HG03196 (cell line): ENCODE results near the gene STOML2.
"Not testable (repeated sequence)": the region's sequence is repeated elsewhere in the genome, so short reads cannot be mapped to it uniquely, and the experiment has no call there.

ENCODE experiments used
- ATAC-seq: cut with Tn5 transposase; IDR thresholded peaks from one replicate; pipeline ENCODE4 v1.9.1; 2021; ENCODE audit not compliant: unreplicated experiment

The STOML2 gene, protein sequence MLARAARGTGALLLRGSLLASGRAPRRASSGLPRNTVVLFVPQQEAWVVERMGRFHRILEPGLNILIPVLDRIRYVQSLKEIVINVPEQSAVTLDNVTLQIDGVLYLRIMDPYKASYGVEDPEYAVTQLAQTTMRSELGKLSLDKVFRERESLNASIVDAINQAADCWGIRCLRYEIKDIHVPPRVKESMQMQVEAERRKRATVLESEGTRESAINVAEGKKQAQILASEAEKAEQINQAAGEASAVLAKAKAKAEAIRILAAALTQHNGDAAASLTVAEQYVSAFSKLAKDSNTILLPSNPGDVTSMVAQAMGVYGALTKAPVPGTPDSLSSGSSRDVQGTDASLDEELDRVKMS

DNA sequence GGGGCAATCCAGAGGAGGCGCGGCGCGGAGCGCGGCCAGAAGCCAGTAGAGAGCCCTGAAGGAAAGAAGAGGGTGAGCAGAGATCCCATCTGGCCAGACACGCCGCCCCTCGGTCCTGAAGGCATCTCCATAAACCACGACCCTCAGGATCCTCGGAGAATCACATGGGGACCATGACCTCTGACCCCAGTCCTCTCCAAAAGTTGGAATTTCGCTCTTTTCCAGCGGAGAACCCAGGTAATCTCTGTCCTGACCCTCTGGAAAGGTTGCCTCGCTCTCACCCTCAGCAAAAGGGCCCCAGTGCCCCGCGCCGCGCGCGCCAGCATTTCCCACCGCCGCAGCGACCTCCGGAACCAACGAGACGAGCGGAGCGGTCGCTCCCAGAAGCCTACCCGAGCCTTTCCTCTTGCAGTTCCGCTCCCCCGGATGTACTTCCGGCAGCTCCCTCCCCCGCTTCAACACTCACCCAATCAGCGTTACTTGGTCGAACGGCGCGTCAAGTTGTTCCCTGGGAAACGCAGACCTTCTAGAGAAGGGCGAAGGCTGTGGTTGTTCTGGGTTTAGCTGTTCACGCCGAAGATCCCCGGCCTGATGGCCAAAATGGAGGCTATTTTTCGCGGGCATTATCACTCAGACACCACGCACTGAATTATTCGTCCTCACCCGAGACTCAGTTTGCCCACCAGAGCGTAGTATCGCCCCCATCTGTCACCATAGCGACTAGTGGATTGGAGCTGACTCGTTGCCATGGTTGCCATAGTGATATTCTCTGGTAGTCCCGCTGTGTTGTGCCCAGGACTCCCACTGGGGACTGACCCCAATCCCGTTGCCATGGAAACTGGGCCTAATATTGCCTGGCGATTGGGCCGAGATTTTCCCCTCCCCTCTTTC is at the start of gene STOML2:
TSS of gene STOML2 (minus strand) at position 363 of the 891 bp plus-strand sequence. CDS start at position 326, 37 bp downstream.
- peak; percentile 93 for ATAC-seq

DNA sequence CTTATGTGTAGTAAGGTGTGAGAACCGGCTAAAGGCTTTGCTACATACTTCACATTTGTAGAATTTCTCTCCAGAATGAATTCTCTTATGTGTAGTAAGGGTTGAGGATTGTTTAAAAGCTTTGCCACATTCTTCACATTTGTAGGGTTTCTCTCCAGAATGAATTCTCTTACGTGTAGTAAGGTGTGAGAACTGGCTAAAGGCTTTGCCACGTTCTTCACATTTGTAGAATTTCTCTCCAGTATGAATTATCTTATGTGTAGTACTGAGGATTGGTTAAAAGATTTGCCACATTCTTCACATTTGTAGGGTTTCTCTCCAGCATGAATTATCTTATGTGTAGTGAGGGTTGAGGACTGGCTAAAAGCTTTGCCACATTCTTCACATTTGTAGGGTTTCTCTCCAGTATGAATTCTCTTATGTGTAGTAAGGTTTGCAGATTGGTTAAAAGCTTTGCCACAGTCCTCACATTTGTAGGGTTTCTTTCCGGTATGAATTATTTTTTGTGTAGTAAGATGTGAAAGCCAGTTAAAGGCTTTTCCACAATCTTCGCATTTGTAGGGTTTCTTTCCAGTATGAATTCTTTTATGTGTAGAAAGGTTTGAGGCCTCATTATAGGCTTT is 45.1 kb upstream of the STOML2 start:
- not testable (repeated sequence) for ATAC-seq

DNA sequence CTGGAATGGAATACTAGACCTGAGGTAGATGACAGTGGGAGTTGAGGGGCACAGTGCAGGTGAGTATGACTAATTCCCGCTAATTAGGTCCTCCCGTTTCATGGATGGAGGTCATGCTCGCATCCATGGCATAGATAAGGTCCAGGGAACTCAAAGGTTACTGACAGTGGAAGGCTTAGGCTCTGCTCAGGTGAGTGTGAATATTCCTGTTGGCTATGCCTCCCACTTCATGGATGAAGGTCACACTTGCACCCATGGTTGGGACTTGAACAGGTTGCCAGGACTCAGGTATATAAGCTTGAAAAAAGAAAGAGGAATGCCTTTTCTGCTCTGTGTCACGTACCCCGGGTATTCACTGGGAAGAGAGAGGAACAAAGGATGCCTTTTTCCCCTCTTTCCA is 39.1 kb upstream of the STOML2 start:
- ATAC-seq, result no peak

DNA sequence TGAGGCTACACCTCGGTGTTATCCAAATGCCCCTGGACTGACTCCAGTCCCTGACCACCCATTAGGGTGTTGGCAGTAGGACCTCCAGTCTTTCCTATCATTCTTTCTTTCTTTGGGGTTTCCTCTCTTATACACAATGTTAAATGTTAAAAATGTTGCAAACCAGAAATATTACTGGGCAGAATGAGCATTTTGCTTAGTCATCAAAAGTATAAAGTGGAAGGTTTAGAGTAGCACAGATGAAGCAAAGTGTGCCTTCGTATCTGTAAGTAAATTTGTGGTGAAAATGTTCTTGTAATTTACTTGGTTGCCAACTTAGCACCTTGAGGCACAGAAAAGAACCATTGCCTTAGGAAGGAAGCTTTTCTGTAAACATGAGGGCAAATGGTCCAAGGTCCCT is 37.2 kb upstream of the STOML2 start:
- no peak for ATAC-seq

DNA sequence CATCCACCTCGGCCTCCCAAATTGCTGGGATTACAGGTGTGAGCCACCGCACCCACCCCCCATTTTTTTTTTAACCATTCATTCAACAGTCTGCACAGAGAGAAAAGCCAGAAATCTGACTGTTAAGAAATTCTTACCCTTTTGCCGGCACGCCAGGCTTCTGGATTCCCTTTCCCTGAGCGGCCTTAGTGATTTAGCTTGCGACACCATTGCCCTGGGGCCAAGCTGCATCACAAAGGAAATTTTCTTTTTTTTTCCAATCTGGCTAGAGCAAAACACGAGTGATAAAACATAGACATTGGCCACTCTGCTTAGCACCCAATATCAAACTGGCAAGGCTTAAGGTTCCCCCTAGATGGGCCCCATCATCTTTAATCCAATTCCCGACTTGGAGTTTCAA is 33.9 kb upstream of the STOML2 start:
- no peak for ATAC-seq

DNA sequence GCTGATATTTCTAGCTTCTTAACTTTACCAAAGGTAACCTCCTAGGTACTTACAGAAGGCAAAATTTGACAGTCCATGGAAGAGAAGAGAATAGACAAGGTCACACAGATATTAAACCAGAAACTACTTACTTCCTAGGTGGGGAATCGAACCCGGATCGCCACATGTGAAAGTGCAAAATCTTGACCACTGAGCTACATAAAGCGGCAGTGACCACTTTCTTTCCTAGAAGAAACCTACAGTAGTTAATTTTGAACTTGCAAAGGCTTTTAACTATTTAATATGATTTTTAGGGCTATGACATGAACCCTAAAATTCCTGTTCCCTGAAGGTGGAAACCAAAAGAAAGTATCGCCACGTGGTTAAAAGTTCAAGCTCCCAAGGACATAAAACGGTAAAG is 33.1 kb upstream of the STOML2 start:
- no peak for ATAC-seq

DNA sequence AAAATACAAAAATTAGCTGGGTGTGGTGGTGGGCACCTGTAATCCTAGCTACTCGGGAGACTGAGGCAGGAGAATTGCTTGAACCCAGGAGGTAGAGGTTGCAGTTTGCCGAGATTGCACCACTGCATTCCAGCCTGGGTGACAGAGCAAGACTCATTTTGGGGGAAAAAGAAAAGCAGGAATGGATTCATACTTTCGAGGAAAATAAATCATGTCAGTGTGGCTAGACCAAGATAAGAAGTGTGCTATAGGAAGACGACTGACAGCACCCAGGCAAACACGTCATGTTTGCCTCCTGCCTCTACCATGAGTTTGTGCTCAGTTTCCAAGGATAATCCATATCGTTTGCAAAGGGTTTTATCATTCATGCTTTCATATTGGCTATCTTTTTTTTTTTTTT is 32.0 kb upstream of the STOML2 start:
- no peak for ATAC-seq

DNA sequence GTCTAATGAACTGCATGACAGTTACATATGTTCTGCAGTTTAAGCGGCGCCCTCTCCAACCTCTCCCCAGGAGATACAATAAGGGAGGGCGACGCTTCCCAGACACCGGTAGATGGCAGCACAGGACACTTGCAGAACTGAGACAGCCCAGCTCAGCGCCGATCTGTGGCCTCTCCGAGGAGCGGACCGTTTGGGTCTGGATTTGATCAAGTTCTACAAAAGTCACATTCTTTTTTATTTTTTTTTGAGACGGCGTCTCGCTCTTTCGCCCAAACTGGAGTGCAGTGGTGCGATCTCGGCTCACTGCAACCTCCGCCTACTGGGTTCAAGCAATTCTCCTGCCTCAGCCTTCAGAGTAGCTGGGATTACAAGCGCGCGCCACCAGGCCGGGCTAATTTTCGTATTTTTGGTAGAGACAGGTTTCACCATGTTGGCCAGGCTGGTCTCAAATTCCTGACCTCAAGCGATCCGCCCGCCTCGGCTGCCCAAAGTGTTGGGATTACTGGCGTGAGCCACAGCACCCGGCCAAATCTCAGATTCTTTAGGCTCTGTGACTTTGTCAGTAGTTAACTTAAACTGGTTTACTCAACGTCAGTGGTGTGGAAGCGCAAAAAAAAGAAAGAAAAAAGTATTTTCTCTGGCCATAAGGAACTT is 14.1 kb upstream of the STOML2 start:
- ATAC-seq, result peak; percentile 50

DNA sequence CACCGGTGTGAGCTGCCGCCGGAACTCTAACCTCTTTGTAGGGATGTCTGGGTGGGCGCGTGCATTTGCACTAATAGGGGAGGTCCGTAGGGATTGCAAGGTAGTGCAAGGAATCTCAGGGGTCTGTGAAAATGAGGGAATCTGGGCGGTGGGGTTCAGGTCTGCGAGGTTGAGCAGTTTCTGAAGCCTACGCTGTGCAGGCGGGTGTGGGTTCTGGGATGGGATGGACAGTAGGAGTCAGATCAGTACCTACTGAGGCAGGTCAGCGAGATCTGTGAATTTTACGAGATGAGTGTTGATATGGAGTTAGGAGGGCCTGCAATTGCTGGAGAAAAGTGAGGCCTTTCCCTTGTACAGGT is 13.6 kb upstream of the STOML2 start:
- ATAC-seq, result no peak

DNA sequence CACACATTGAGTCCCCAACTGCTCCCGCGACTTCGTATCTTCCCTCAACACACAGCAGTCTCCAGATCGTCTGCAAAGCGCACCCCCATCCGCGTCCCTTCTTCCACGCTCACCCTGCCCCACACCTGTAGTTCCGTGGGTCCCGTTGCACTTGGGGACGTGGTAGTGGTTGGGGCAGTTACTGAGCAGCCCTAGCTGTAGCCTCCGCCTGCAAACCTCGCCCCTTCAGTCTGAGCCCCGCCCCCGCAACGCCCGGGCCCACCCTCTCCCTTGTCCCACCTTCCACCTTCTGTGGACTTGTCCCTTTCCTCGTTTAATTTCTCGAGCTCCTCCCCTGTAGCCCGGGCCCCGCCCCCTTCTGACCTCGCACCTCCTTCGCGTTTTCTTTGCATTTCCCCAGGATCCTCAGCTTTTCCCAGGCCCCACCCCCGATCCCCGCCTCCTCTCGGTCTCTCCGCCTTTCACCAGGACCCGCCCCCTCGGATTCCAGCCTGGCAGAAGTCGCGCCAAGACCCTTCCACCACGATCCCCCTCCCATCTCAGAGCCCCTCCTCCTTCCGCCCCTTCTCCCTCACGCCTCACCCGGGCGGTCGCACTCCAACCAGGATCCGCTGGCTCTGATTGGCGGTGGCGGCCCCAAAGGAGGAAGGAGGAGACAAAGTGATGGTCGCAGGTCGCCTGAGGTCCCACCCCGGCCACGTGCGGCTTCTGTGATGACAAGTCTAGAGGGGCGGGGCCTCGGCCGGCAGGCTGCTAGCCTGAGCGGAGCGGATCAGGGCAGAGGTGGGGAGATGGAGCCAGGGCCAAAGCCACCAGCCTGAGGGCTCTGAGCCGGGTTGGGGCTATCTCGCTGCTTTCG is 13.0 kb upstream of the STOML2 start, which contains the start of gene ATOSB:
TSS of gene ATOSB (minus strand) at position 183 of the 859 bp plus-strand sequence. CDS start 7,588 bp downstream, outside the sequence.
- ATAC-seq, result peak; percentile 56

DNA sequence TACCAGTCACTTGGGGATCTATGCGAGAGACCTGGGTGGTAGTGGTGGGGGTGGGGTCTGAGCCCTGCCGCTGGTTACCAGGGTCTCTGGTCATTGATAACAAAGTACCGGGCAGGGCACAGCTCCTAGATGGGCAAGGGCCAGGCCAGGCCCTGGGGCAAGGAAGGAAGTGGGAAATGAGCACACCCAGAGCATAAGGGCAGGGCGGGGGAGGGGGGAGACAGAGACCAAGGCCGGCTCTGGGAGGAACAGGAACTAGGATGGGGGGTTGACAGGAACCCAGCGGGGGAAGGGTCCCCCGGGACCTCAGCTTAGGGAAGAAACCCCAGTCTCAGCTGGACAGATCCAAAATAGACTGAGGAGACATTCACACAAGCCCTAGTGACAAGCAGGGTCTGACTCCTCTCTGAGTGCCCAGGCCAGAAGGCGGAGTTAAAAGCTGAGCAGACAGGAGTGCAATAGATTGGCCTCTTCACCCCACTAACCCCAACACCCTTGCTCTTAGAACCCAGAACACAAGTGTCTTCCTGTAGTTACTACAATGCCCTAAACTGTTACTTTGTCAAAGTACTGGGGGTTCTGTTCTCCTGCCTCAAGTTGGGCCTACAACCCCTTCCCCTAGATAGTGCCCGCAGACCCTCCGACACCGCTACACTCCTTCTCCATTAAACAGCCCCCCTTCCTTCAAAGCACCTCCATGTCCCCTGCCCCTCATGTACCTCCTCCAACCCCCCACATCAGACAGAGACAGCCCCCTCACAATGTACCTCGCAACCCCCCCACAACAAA is 12.1 kb upstream of the STOML2 start:
- ATAC-seq, result no peak

DNA sequence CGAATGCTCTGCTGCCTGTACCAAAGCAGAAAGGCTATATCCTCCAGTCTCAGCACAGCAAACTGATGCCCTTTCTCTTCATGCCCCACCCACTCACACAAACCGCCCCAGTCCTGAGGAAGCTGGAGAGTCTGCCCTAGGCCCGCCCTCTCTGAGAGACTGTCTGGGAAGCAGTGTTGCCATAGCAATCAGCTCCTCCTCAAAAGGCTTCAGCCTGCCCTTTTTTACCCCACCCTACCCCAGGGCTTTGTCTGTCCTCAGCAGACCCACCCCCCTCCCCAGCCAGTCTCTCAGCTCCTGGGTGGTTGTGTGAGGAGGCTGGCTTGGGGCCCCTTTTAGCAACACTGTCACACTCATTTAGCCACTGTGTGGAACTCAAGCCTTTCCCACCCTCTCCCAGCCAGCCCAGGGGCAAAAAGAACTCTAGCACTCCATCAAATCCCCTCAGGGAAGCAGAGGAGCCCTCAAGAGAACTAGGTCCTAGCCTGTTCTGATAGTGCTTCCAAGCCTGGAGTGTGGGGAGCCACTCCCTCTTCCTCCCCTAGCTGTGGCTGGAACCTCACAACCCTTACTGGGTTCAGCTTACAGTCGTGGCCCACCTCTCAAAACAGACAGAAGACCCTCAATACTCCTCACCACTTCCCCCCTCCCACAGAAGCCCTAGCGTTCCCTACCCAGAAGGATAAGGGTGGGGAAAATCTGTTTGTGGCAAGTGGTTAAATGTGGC is 11.3 kb upstream of the STOML2 start:
- ATAC-seq, result no peak

DNA sequence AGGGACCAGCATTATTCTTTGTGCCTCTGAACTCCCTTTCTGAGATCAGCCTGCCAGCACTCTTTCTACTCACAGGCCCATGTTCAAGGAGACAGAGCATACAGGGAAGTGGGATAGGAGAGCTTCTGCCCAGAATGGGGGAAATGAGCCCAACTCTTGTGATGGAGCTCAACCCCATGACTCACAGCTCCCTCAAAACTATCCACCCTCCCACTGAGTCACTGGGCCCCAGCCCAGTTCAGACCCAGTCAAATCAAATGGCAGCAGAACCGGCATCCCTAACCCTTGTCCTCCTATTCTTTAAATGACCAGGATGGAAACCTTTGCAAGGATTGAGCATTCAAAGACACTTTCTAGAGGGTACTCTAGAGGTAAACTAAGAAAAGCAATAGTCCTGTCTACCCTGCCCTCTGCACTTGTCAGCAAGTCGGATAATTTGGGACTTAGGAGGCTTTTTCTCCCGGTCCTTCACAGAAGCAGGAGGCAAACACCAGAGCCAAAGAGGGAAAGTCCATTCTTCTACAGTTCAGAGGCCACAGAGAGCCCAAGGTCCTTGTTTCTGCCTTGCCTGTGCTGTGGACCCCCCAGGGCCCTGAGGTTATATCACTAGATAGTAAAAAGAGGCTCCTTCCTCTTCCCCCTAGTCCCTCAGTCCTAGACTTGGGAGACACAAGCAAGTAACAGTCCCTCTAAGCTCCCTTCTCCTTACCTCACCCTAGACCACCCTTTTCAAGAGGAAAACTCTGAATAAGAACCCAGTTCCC is 9.5 kb upstream of the STOML2 start:
- no peak for ATAC-seq

DNA sequence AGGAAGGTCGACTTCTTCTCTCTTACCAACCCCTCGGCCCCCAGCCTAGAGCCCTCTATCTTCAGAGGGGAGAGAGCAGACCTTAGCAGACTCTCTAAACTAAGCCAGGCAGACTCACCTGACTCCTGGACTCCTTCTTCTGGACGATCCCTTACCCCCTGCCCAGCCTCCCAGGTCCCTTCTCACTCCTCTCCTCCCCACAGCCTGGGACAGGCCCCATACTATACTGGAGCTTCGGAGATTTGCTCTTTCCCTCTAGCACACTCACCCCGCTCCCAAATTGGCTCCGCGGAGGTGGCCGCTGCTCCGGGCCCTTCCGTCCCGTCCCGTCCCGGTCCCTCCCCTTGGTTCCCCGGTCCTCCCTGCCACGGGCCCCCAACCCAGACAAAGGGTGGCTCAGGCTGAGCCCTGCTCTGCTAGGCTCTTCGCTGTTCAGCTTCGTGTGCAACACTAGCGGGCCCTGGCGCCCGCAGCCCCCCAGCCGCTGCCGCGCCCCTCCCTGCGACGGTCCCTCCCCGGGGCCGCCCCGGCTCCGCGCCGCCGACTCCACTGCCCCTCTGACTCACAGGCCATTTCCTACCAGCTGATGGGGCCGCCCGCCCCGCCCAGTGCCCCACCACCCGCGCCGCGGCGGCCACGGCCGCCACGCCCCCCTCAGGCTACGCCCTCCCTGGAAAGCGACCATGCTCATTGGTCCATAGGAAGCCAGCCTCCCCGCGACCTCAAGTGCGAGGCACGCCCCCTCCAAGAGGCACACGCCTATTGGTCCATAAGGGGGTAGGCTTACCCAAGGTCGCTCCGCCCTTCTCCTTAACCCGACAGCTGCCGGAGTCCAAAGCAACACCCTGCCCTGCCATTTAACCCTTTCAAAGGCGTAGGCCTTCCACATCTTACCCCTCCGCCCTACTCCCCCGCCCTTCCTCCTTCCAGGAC is 8.3 kb upstream of the STOML2 start:
- ATAC-seq, result peak; percentile 60

DNA sequence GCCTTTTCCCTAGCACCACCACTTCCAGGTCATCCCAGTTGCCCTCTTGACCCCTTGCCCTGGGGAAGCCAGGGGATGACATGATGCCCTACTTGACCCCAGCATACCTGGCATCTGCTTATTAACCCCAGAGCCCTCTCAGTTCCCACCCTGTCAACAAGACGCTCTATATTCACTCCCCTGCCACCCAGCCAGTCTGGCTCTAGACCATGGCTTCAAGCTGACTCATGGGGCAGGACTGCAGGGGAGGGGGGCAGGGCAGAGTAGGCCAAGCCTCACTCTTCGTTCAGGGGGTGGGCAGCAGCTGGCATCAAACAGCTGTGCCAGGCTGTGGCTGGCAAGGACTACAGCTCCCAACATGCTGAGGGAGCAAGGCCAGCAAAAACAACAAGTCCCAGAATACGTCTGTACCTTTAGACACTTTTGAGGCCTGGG is 7.4 kb upstream of the STOML2 start:
- ATAC-seq, result no peak

DNA sequence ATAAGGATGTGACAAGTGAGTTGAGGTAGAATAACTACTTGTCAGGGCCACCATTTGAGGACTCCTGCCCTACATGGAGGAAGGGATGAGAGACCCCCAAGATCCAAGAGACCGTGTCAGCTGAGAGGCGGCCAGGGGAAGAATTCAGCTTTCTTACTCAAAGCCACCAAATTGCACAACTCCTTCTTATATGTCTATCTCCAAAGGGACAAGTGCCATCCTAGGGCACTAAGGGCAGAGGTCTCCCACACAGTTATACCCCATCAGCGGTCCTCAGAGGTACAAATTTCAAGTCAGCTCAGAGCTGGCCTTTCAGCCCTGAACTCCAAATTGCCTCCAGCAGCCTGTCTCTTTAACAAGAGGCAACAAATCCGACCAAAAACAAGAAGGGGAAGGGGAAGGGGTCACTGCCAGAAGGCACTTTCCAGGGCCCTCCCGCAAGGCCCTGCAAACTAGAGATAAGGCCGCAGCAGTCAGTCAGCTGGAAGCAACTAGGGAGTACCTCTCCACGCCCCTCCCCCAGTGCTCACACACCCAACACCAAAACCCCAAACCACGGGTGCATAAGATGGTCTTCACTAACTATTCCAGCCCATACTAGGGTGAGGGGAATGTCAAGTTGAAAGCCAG is 6.1 kb upstream of the STOML2 start:
- ATAC-seq, result no peak
